HepG2 (cell line): ENCODE measurements around the gene CLDN9. TPM values are rescaled to one million over a fixed set of nuclear protein-coding genes. Genes with fewer than 3 reads are reported as not detected.
A peak's percentile ranks its signal among the peaks of the same experiment; 100 is the strongest.

Experiments
- AKAP8 ChIP-seq: sonication (generic); formaldehyde crosslinking; IDR thresholded peaks from 2 replicates; pipeline ENCODE4 v1.5.1; 2020; ENCODE audit warnings: mild to moderate bottlenecking, missing genetic modification reagents
- BORCS8-MEF2B ChIP-seq: sonication (generic); formaldehyde crosslinking; IDR thresholded peaks from 2 replicates; pipeline ENCODE4 v1.8.0; 2022; ENCODE audit warnings: mild to moderate bottlenecking, missing genetic modification reagents
- GABPA ChIP-seq, 2 experiments: IDR thresholded peaks; 2 replicates each; pipeline ENCODE4 v1.6.1; 2011 to 2016; ENCODE audit warnings: low read depth in 2 of 2, low read length in 1 of 2, missing biosample characterization in 1 of 2, missing genetic modification characterization in 1 of 2
- KAT2B ChIP-seq: fragments of 150-350 bp; IDR thresholded peaks from 2 replicates; pipeline ENCODE4 v1.6.1; 2014; ENCODE audit warnings: low read depth, low read length, borderline replicate concordance
- MEIS1 ChIP-seq: sonication (generic); formaldehyde crosslinking; IDR thresholded peaks from 2 replicates; pipeline ENCODE4 v1.9.0; 2021; ENCODE audit warnings: mild to moderate bottlenecking, missing genetic modification reagents, moderate library complexity, borderline replicate concordance
- RAD21 ChIP-seq: fragments of 450-650 bp; formaldehyde crosslinking; IDR thresholded peaks from 2 replicates; pipeline ENCODE4 v1.5.0; 2020; ENCODE audit warnings: mild to moderate bottlenecking
- TP53 ChIP-seq: sonication (generic); formaldehyde crosslinking; conservative IDR thresholded peaks from 2 replicates; pipeline ENCODE4 v1.4.0; 2020; ENCODE audit warnings: missing genetic modification reagents
- ZNF17 ChIP-seq: sonication (generic); formaldehyde crosslinking; IDR thresholded peaks from 2 replicates; pipeline ENCODE4 v1.5.0; 2020; ENCODE audit warnings: mild to moderate bottlenecking, missing genetic modification reagents
- ZNF296 ChIP-seq: sonication (generic); formaldehyde crosslinking; conservative IDR thresholded peaks from 2 replicates; pipeline ENCODE4 v1.5.0; 2020; ENCODE audit warnings: mild to moderate bottlenecking, missing genetic modification reagents
- ZNF432 ChIP-seq: sonication (generic); formaldehyde crosslinking; IDR thresholded peaks from 2 replicates; pipeline ENCODE4 v1.5.0; 2020; ENCODE audit warnings: missing genetic modification reagents, mild to moderate bottlenecking, borderline replicate concordance
- ZNF501 ChIP-seq: sonication (generic); formaldehyde crosslinking; IDR thresholded peaks from 2 replicates; pipeline ENCODE4 v1.5.1; 2020; ENCODE audit warnings: mild to moderate bottlenecking, moderate library complexity, missing genetic modification reagents
- ZSCAN22 ChIP-seq: sonication (generic); formaldehyde crosslinking; IDR thresholded peaks from 2 replicates; pipeline ENCODE4 v1.4.0; 2020; ENCODE audit warnings: mild to moderate bottlenecking, missing genetic modification reagents
- polyA plus RNA-seq, 8 experiments: library from polyadenylated mRNA; depleted of rRNA in 3 of 8; stranded (reverse) in 7 of 8; unstranded in 1 of 8; fragments of >200 nt; fragmentation: Illumina TruSeq in 4 of 8; extraction: Trizol in 4 of 8; gene quantifications; 2 replicates each; pipeline versions ENCODE4 v1.2.1 to v1.2.3, GENCODE V29; 2011 to 2016; ENCODE audit warnings: low read depth in 4 of 8, missing spikeins in 1 of 8, mixed read lengths in 1 of 8; ENCODE audit not compliant: insufficient read depth in 1 of 8
- total RNA-seq, 5 experiments: library from RNA; depleted of rRNA; stranded (reverse); fragments of >200 nt; fragmentation: Illumina TruSeq; extraction: Trizol; gene quantifications; 2 replicates each; pipeline ENCODE4 v1.2.3, GENCODE V29; 2016; ENCODE audit warnings: low read depth in 1 of 5
- TF ChIP-seq, protein P1 (sequence below): sonication (generic); formaldehyde crosslinking; IDR thresholded peaks from 2 replicates; pipeline ENCODE4 v1.5.1; 2020; ENCODE audit warnings: mild to moderate bottlenecking, missing genetic modification reagents, borderline replicate concordance
- TF ChIP-seq, protein P2 (sequence below): sonication (generic); formaldehyde crosslinking; IDR thresholded peaks from 2 replicates; pipeline ENCODE4 v1.5.0; 2020; ENCODE audit warnings: missing genetic modification reagents, mild to moderate bottlenecking, borderline replicate concordance
- TF ChIP-seq, protein P3 (sequence below): IDR thresholded peaks from 2 replicates; pipeline ENCODE4 v1.6.1; 2016; ENCODE audit warnings: missing compliant biosample characterization, missing genetic modification reagents, borderline replicate concordance
- TF ChIP-seq, protein P4 (sequence below): sonication (generic); formaldehyde crosslinking; IDR thresholded peaks from 2 replicates; pipeline ENCODE4 v1.8.0; 2022; ENCODE audit warnings: mild to moderate bottlenecking, missing genetic modification reagents
- TF ChIP-seq, protein P5 (sequence below): sonication (generic); formaldehyde crosslinking; IDR thresholded peaks from 2 replicates; pipeline ENCODE4 v1.4.0; 2020; ENCODE audit warnings: missing genetic modification reagents
- TF ChIP-seq, protein P6 (sequence below): sonication (generic); formaldehyde crosslinking; IDR thresholded peaks from 2 replicates; pipeline ENCODE4 v1.8.0; 2022; ENCODE audit warnings: missing genetic modification reagents, mild to moderate bottlenecking, borderline replicate concordance

The CLDN9 gene
- total and polyA plus RNA-seq, 2 of the 13 experiments (the other 11 are each of a cell fraction or from before 2014, with no cell fraction given): 0.15 to 0.26 TPM

DNA sequence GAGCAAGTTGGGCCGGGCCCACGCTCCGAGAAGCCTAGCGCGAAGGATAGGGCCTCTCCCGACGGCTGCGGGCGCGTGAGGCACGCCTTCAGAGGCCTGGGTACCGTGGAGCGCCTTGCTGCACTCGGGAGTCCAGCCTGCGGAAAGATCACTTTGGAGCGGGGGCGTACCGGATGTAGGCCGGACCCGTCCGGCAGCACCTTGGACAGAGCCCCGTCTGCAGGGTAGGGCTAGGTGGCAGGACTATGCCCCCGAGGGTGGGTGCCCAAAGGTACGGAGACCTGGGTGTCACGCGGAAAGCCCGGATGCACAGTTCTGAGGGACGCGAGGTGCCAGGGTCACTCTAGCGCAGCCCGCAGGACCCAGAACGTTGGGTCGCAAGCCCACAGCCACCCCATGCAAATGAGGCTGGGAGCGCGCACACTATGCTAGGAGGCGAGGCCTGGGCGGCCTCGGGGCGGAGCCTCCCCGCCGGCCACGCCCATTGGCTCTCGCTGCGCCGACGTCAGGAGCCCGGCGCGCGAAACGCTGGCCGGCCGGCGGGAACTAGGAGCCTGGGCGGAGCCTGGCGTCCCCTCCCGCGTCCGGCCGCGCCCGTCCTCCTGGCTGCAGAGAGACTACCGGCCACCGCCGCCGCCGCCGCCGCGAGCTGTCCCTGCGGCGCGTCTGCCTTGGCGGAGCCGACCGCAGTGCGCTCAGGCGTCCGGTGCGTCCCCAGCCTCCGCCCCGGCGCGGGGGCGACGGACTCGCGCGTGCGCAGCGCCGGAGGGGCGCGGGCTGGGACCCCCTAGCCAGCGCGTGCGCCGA, 43.8 kb upstream of the CLDN9 start, which contains the start of gene PAQR4 (continued):
- TF ChIP-seq, protein P1, sequence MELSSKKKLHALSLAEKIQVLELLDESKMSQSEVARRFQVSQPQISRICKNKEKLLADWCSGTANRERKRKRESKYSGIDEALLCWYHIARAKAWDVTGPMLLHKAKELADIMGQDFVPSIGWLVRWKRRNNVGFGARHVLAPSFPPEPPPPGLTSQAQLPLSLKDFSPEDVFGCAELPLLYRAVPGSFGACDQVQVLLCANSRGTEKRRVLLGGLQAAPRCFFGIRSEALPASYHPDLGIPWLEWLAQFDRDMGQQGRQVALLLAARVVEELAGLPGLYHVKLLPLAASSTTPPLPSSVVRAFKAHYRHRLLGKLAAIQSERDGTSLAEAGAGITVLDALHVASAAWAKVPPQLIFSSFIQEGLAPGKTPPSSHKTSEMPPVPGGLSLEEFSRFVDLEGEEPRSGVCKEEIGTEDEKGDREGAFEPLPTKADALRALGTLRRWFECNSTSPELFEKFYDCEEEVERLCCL (CRISPR knock-in tag): peak; percentile 91; the same call in 1 of the 2 replicates
- TF ChIP-seq MEIS1 (CRISPR knock-in tag) (peak; percentile 97), ZSCAN22 (CRISPR knock-in tag) (peak; percentile 81; the same call in 1 of the 2 replicates), RAD21 (CRISPR knock-in tag) (no peak; the same call in 1 of the 2 replicates), KAT2B (no peak), ZNF501 (CRISPR knock-in tag) (peak; percentile 94), ZNF432 (CRISPR knock-in tag) (no peak), GABPA (IDR thresholded peaks at IDR 0.05; ENCODE audit: low read depth, low read length) (peak; percentile 66), GABPA (CRISPR knock-in tag; IDR thresholded peaks at IDR 0.05; ENCODE audit: low read depth) (peak; percentile 86), ZNF17 (CRISPR knock-in tag) (no peak), BORCS8-MEF2B (peak; percentile 97), AKAP8 (CRISPR knock-in tag) (peak; percentile 17; the same call in 1 of the 2 replicates), TP53 (peak; percentile 88), ZNF296 (CRISPR knock-in tag) (peak; percentile 90; the same call in 1 of the 2 replicates)
- TF ChIP-seq, protein P2, sequence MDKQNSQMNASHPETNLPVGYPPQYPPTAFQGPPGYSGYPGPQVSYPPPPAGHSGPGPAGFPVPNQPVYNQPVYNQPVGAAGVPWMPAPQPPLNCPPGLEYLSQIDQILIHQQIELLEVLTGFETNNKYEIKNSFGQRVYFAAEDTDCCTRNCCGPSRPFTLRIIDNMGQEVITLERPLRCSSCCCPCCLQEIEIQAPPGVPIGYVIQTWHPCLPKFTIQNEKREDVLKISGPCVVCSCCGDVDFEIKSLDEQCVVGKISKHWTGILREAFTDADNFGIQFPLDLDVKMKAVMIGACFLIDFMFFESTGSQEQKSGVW (CRISPR knock-in tag): no peak; the same call in 1 of the 2 replicates
- TF ChIP-seq, protein P3, sequence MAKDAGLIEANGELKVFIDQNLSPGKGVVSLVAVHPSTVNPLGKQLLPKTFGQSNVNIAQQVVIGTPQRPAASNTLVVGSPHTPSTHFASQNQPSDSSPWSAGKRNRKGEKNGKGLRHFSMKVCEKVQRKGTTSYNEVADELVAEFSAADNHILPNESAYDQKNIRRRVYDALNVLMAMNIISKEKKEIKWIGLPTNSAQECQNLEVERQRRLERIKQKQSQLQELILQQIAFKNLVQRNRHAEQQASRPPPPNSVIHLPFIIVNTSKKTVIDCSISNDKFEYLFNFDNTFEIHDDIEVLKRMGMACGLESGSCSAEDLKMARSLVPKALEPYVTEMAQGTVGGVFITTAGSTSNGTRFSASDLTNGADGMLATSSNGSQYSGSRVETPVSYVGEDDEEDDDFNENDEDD: peak; percentile 92
- TF ChIP-seq, protein P4, sequence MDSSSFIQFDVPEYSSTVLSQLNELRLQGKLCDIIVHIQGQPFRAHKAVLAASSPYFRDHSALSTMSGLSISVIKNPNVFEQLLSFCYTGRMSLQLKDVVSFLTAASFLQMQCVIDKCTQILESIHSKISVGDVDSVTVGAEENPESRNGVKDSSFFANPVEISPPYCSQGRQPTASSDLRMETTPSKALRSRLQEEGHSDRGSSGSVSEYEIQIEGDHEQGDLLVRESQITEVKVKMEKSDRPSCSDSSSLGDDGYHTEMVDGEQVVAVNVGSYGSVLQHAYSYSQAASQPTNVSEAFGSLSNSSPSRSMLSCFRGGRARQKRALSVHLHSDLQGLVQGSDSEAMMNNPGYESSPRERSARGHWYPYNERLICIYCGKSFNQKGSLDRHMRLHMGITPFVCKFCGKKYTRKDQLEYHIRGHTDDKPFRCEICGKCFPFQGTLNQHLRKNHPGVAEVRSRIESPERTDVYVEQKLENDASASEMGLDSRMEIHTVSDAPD (CRISPR knock-in tag): peak; percentile 73; the same call in 1 of the 2 replicates
- TF ChIP-seq, protein P5, sequence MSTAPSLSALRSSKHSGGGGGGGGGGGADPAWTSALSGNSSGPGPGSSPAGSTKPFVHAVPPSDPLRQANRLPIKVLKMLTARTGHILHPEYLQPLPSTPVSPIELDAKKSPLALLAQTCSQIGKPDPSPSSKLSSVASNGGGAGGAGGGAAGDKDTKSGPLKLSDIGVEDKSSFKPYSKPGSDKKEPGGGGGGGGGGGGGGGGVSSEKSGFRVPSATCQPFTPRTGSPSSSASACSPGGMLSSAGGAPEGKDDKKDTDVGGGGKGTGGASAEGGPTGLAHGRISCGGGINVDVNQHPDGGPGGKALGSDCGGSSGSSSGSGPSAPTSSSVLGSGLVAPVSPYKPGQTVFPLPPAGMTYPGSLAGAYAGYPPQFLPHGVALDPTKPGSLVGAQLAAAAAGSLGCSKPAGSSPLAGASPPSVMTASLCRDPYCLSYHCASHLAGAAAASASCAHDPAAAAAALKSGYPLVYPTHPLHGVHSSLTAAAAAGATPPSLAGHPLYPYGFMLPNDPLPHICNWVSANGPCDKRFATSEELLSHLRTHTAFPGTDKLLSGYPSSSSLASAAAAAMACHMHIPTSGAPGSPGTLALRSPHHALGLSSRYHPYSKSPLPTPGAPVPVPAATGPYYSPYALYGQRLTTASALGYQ (CRISPR knock-in tag): peak; percentile 59; the same call in 1 of the 2 replicates
- TF ChIP-seq, protein P6, sequence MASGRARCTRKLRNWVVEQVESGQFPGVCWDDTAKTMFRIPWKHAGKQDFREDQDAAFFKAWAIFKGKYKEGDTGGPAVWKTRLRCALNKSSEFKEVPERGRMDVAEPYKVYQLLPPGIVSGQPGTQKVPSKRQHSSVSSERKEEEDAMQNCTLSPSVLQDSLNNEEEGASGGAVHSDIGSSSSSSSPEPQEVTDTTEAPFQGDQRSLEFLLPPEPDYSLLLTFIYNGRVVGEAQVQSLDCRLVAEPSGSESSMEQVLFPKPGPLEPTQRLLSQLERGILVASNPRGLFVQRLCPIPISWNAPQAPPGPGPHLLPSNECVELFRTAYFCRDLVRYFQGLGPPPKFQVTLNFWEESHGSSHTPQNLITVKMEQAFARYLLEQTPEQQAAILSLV (CRISPR knock-in tag): peak; percentile 95; the same call in 1 of the 2 replicates
